OCI-LY1 (cell line): ENCODE results near the gene CLDN19.

ENCODE experiments used
- H2AFZ ChIP-seq: fragments of 200-600 bp; sonication (generic), shearing (Covaris generic); 2 replicates; pipeline ENCODE4 v1.6.0; 2014; ENCODE audit warnings: antibody characterized with exemption, mild to moderate bottlenecking, low read length
- H3F3A ChIP-seq: fragments of 200-600 bp; sonication (generic), shearing (Covaris generic); 2 replicates; pipeline ENCODE4 v1.6.0; 2014; ENCODE audit warnings: mild to moderate bottlenecking, antibody characterized with exemption, low read length, moderate library complexity; ENCODE audit not compliant: insufficient read depth
- H3K27ac ChIP-seq: fragments of 200-600 bp; sonication (generic); 2 replicates; pipeline ENCODE4 v1.5.1; 2014; ENCODE audit warnings: low read length, mixed run types, mild to moderate bottlenecking, low read depth; ENCODE audit not compliant: poor library complexity, severe bottlenecking
- H3K27me3 ChIP-seq: fragments of 200-600 bp; sonication (generic); 2 replicates; pipeline ENCODE4 v1.6.0; 2014; ENCODE audit warnings: antibody characterized with exemption, mild to moderate bottlenecking, low read length, moderate library complexity; ENCODE audit not compliant: insufficient read depth
- H3K36me3 ChIP-seq: fragments of 200-600 bp; sonication (generic); 2 replicates; pipeline ENCODE4 v1.6.1; 2014; ENCODE audit warnings: mild to moderate bottlenecking, antibody characterized with exemption, low read length, moderate library complexity, mixed read lengths; ENCODE audit not compliant: insufficient read depth
- H3K4me1 ChIP-seq: fragments of 200-600 bp; sonication (generic); 2 replicates; pipeline ENCODE4 v1.5.1; 2014; ENCODE audit warnings: mild to moderate bottlenecking, low read length, moderate library complexity; ENCODE audit not compliant: insufficient read depth, severe bottlenecking
- H3K4me2 ChIP-seq: fragments of 200-600 bp; sonication (generic), shearing (Covaris generic); 2 replicates; pipeline ENCODE4 v1.6.1; 2014; ENCODE audit warnings: low read length
- H3K4me3 ChIP-seq: fragments of 200-600 bp; sonication (generic); 2 replicates; pipeline ENCODE4 v1.5.1; 2014; ENCODE audit warnings: low read length, low read depth, mild to moderate bottlenecking, mixed read lengths; ENCODE audit not compliant: poor library complexity, severe bottlenecking
- H3K79me2 ChIP-seq: fragments of 200-600 bp; shearing (Covaris generic); 2 replicates; pipeline ENCODE4 v1.6.1; 2016; ENCODE audit warnings: mixed run types, low read length, mixed read lengths; ENCODE audit not compliant: insufficient read depth
- H3K9ac ChIP-seq: fragments of 200-600 bp; sonication (generic), shearing (Covaris generic); 2 replicates; pipeline ENCODE4 v1.6.1; 2014; ENCODE audit warnings: mild to moderate bottlenecking, low read length, mixed read lengths
- H3K9me2 ChIP-seq: fragments of 200-600 bp; sonication (generic), shearing (Covaris generic); 2 replicates; pipeline ENCODE4 v1.6.1; 2014; ENCODE audit warnings: low read depth, mild to moderate bottlenecking, low read length, mixed read lengths
- H3K9me3 ChIP-seq: fragments of 200-600 bp; shearing (Covaris generic); 2 replicates; pipeline ENCODE4 v1.6.1; 2014; ENCODE audit warnings: low read length, mixed read lengths
- H4K20me1 ChIP-seq: fragments of 200-600 bp; sonication (generic), shearing (Covaris generic); 2 replicates; pipeline ENCODE4 v1.6.0; 2016; ENCODE audit warnings: mild to moderate bottlenecking, low read length; ENCODE audit not compliant: insufficient read depth
- CTCF ChIP-seq: fragments of 200-600 bp; sonication (generic), shearing (Covaris generic); IDR thresholded peaks from 2 replicates; pipeline ENCODE4 v1.5.1; 2017; ENCODE audit warnings: mild to moderate bottlenecking, antibody characterized with exemption, low read length, moderate library complexity, mixed read lengths
- EZH2 ChIP-seq: fragments of 200-600 bp; sonication (generic), shearing (Covaris generic); IDR thresholded peaks from 2 replicates; pipeline ENCODE4 v1.8.0; 2017; ENCODE audit warnings: borderline replicate concordance, mixed run types, mild to moderate bottlenecking, antibody characterized with exemption, low read length, moderate library complexity, mixed read lengths

CLDN19 gene

DNA sequence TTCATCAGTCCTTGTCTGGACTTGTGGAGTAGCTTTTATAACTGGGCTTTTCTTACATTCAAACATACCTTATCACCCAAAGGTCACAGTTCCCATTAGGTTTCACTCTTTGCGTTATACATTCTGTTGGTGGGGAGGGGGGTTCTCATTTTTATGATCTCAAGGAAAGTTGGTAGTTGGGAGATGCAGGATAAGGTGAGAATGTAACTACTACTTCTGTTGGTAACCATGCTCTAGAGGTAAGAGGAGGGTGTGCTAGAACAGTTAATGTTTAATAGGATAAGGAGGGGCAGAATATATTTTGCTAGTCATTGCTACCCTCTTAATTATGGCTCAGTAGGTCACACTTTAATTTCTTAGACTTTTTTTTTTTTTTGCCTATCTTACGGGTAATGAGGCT, 47.1 kb downstream of the CLDN19 start:
- no peaks in the 10 kb centered on the region for H3F3A ChIP-seq
- H3K9me3 ChIP-seq = no peaks in the 10 kb centered on the region
- H3K4me3 ChIP-seq = no peak overlapping the region
- TF ChIP-seq CTCF (no peak), EZH2 (no peak)
- H3K27ac ChIP-seq = no peak overlapping the region
- peaks cover 8% of the 10 kb centered on the region; the same call in 1 of the 2 replicates for H4K20me1 ChIP-seq
- H2AFZ ChIP-seq = no peak overlapping the region
- H3K9me2 ChIP-seq = no peaks in the 10 kb centered on the region
- peaks cover 99% of the 10 kb centered on the region for H3K36me3 ChIP-seq
- H3K79me2 ChIP-seq = peaks cover 82% of the 10 kb centered on the region
- no peak overlapping the region for H3K9ac ChIP-seq
- H3K4me1 ChIP-seq = peaks cover 37% of the 10 kb centered on the region
- no peak overlapping the region for H3K4me2 ChIP-seq
- no peaks in the 10 kb centered on the region for H3K27me3 ChIP-seq

- no peaks in the 10 kb centered on the region for H3K9me2 ChIP-seq
- no peak overlapping the region for H3K27ac ChIP-seq
- no peak for TF ChIP-seq EZH2
- TF ChIP-seq CTCF = no peak
- H3K9ac ChIP-seq = no peak overlapping the region
- no peaks in the 10 kb centered on the region for H3K27me3 ChIP-seq
- peaks cover 8% of the 10 kb centered on the region; the same call in 1 of the 2 replicates for H4K20me1 ChIP-seq
- H3K36me3 ChIP-seq = peaks cover 99% of the 10 kb centered on the region
- H3F3A ChIP-seq = no peaks in the 10 kb centered on the region
- H3K9me3 ChIP-seq = no peaks in the 10 kb centered on the region
- no peak overlapping the region for H3K4me3 ChIP-seq
- H3K79me2 ChIP-seq = peaks cover 87% of the 10 kb centered on the region
- peaks cover 41% of the 10 kb centered on the region for H3K4me1 ChIP-seq
- no peak overlapping the region for H2AFZ ChIP-seq
- H3K4me2 ChIP-seq = no peak overlapping the region
Observed at GRCh38 chr1:42692461-42692860, 47.6 kb downstream of the CLDN19 start.

- peaks cover 99% of the 10 kb centered on the region for H3K36me3 ChIP-seq
- H3K4me1 ChIP-seq = peaks cover 54% of the 10 kb centered on the region
- H3K79me2 ChIP-seq = peaks cover 100% of the 10 kb centered on the region
- H3F3A ChIP-seq = no peaks in the 10 kb centered on the region
- H3K27me3 ChIP-seq = no peaks in the 10 kb centered on the region
- H3K4me2 ChIP-seq = 0 out of 2 replicates have a peak overlapping the region, but pooled peaks have one; percentile 14
- H3K9ac ChIP-seq = no peak overlapping the region
- peaks cover 8% of the 10 kb centered on the region; the same call in 1 of the 2 replicates for H4K20me1 ChIP-seq
- no peak overlapping the region for H3K4me3 ChIP-seq
- TF ChIP-seq CTCF = no peak
- TF ChIP-seq EZH2 = no peak
- no peak overlapping the region for H2AFZ ChIP-seq
- H3K9me2 ChIP-seq = no peaks in the 10 kb centered on the region
- H3K27ac ChIP-seq = no peak overlapping the region
- no peaks in the 10 kb centered on the region for H3K9me3 ChIP-seq
Observed at GRCh38 chr1:42691157-42691498, 48.9 kb downstream of the CLDN19 start.
